DOHH2 (cell line): ENCODE results near the gene CDH4.

Experiments used
- EZH2phosphoT487 ChIP-seq: fragments of 200-600 bp; sonication (generic); IDR thresholded peaks from 2 replicates; pipeline ENCODE4 v1.6.1; 2017; ENCODE audit warnings: borderline replicate concordance, mild to moderate bottlenecking, antibody characterized with exemption, low read length, moderate library complexity, mixed read lengths
- TF ChIP-seq, protein P1 (sequence below): fragments of 200-600 bp; sonication (generic); IDR thresholded peaks from one replicate; pipeline ENCODE4 v1.5.1; 2014; ENCODE audit warnings: antibody characterized with exemption, mild to moderate bottlenecking, low read depth, low read length; ENCODE audit not compliant: poor library complexity, severe bottlenecking

DNA sequence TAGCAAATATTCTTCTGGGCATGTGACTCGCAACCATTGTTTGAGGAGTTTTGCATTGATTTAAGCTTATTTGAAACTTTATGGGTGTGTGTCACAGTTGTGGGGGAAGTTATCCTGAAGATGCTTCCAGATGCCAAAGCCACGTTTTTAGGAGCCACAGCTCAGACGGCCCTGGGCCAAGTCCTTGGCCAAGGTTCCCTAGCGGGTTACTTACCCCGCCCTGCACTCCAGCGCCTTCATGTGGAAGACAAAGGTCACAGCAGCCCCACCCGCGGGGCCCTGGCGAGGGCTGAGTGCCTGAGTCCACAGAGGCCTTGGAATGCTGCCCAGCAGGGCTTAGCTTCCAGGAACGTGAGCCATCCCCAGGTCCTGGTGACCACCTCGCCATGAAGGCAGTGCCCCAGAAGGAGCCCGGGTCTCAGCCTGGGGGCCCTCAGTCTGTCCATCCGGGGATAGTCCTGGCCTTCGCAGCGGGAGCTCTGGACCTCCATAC is 308.3 kb downstream of the CDH4 start:
- TF ChIP-seq, protein P1, sequence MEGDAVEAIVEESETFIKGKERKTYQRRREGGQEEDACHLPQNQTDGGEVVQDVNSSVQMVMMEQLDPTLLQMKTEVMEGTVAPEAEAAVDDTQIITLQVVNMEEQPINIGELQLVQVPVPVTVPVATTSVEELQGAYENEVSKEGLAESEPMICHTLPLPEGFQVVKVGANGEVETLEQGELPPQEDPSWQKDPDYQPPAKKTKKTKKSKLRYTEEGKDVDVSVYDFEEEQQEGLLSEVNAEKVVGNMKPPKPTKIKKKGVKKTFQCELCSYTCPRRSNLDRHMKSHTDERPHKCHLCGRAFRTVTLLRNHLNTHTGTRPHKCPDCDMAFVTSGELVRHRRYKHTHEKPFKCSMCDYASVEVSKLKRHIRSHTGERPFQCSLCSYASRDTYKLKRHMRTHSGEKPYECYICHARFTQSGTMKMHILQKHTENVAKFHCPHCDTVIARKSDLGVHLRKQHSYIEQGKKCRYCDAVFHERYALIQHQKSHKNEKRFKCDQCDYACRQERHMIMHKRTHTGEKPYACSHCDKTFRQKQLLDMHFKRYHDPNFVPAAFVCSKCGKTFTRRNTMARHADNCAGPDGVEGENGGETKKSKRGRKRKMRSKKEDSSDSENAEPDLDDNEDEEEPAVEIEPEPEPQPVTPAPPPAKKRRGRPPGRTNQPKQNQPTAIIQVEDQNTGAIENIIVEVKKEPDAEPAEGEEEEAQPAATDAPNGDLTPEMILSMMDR, result peak; percentile 25
- TF ChIP-seq EZH2phosphoT487, result no peak
